Body of pancreas (tissue), 4 donors: ENCODE measurements around the gene CAMTA1. TPM values are rescaled to one million over a fixed set of nuclear protein-coding genes. Genes with fewer than 3 reads are reported as not detected.

ENCODE experiments used
- ATAC-seq: fragments of 150-250 bp; one replicate; pipeline ENCODE4 v1.9.1; 2016
- DNase-seq, 4 donors: peaks; one replicate each; pipeline ENCODE4 v3.0.0-alpha.2; 2019
- H3K27ac ChIP-seq, 4 donors: fragments of 200-600 bp; sonication (generic); 1 replicate in 3 of 4; 2 replicates in 1 of 4; pipeline versions ENCODE4 v1.5.1 to v1.6.1; 2016 to 2019; ENCODE audit warnings: mild to moderate bottlenecking in 1 of 4, mixed read lengths in 1 of 4, moderate library complexity in 1 of 4
- H3K27me3 ChIP-seq, 2 donors: fragments of 200-600 bp; sonication (generic); one replicate each; pipeline ENCODE4 v1.6.0; 2016; ENCODE audit warnings: mild to moderate bottlenecking in 1 of 2
- H3K36me3 ChIP-seq, 2 donors: fragments of 200-600 bp; sonication (generic); replicated peaks in 1 of 2; 2 replicates each; pipeline ENCODE4 v1.5.1; 2016; ENCODE audit warnings: low read depth in 2 of 2; ENCODE audit not compliant: insufficient read depth in 1 of 2
- H3K4me1 ChIP-seq: fragments of 200-600 bp; sonication (generic); one replicate; pipeline ENCODE4 v1.6.0; 2016
- H3K4me3 ChIP-seq, 2 donors: fragments of 200-600 bp; sonication (generic); 1 replicate in 1 of 2; 2 replicates in 1 of 2; pipeline ENCODE4 v1.5.1; 2016 to 2019
- H3K9me3 ChIP-seq, 3 donors: fragments of 200-600 bp; sonication (generic); 1 replicate in 2 of 3; 2 replicates in 1 of 3; pipeline ENCODE4 v1.5.1; 2016
- CTCF ChIP-seq, 7 experiments: fragments of 450-650 bp in 4 of 7; fragments of 200-600 bp in 3 of 7; sonication (generic) in 3 of 7; IDR thresholded peaks; one replicate each; pipeline ENCODE4 v1.5.1; 2016 to 2019; ENCODE audit warnings: antibody characterized with exemption in 7 of 7
- POLR2A ChIP-seq, 3 donors: fragments of 450-650 bp; IDR thresholded peaks; one replicate each; pipeline ENCODE4 v1.6.1; 2016; ENCODE audit warnings: antibody characterized with exemption in 3 of 3, mild to moderate bottlenecking in 2 of 3
- WGBS, 2 donors: methylation state at CpG; one replicate each; pipeline ENCODE4 v1.1.5; 2017; 5-methylcytosine and 5-hydroxymethylcytosine counted together
- intact Hi-C: fragments of 100-400 bp; cut with DNase I; formaldehyde crosslinking; loops from one replicate; pipeline ENCODE4 v1.15.1; 2023
- total RNA-seq, 2 donors: library from RNA; depleted of rRNA; stranded (reverse); fragments of >200 nt; gene quantifications; one replicate each; pipeline ENCODE4 v1.1.0, GENCODE V29; 2016

The CAMTA1 gene
- total RNA-seq, 2 donors from 2014 or later, result 36.3 to 59.7 TPM

GRCh38 chr1:7578206-7578605 lies 793.0 kb downstream of the CAMTA1 start:
- no peak for ATAC-seq
- H3K4me1 ChIP-seq, result peaks cover 24% of the 10 kb centered on the region
- no peaks in the 10 kb centered on the region for H3K27me3 ChIP-seq
- H3K27ac ChIP-seq, result no peak overlapping the region
- TF ChIP-seq CTCF (IDR thresholded peaks at IDR 0.05) (no peak), POLR2A (IDR thresholded peaks at IDR 0.05) (no peak)
- no peak overlapping the region for H3K4me3 ChIP-seq
- no peaks in the 10 kb centered on the region for H3K9me3 ChIP-seq
- no peaks in the 10 kb centered on the region for H3K36me3 ChIP-seq
- WGBS, 2 donors, result 90 to 95% methylated on average over 5 to 14 of the region's 15 CpGs
- no peak for DNase-seq
- intact Hi-C loops, result no loop called here

- TF ChIP-seq POLR2A (IDR thresholded peaks at IDR 0.05), result no peak
- TF ChIP-seq CTCF (IDR thresholded peaks at IDR 0.05), result no peak
- no peaks in the 10 kb centered on the region for H3K9me3 ChIP-seq
These were observed 793.8 kb downstream of the CAMTA1 start for GRCh38 chr1:7579016-7579415.

GRCh38 chr1:7579831-7580804 lies 794.9 kb downstream of the CAMTA1 start:
- TF ChIP-seq CTCF (IDR thresholded peaks at IDR 0.05) (no peak), POLR2A (IDR thresholded peaks at IDR 0.05) (no peak)
- Histone ChIP-seq H3K4me1 (peaks cover 5% of the 10 kb centered on the region), H3K36me3 (no peaks in the 10 kb centered on the region), H3K27ac (no peak overlapping the region), H3K9me3 (no peaks in the 10 kb centered on the region), H3K27me3 (no peaks in the 10 kb centered on the region), H3K4me3 (no peak overlapping the region)
- intact Hi-C loops, result no loop called here
- peak in 2 of 4 donors; percentile 7 for DNase-seq
- no peak for ATAC-seq
- 86 to 90% methylated on average over 13 to 18 of the region's 18 CpGs for WGBS, 2 donors

More at GRCh38 chr1:7579016-7579415, 793.8 kb downstream of the CAMTA1 start:
- H3K36me3 ChIP-seq, result no peaks in the 10 kb centered on the region
- intact Hi-C loops, result no loop called here
- DNase-seq, result peak in 1 of 4 donors; percentile 4
- no peak overlapping the region for H3K27ac ChIP-seq
- ATAC-seq, result no peak
- no peaks in the 10 kb centered on the region for H3K27me3 ChIP-seq
- 83 to 93% methylated on average over 7 to 8 of the region's 8 CpGs for WGBS, 2 donors
- no peak overlapping the region for H3K4me3 ChIP-seq
- H3K4me1 ChIP-seq, result peaks cover 16% of the 10 kb centered on the region

- peak in 2 of 4 donors; percentile 10 to 37 for DNase-seq
- Histone ChIP-seq H3K27ac (peak overlapping the region in 2 of 4 donors; percentile 5 to 18), H3K9me3 (no peaks in the 10 kb centered on the region), H3K4me3 (no peak overlapping the region), H3K27me3 (no peaks in the 10 kb centered on the region), H3K4me1 (peaks cover 6% of the 10 kb centered on the region), H3K36me3 (no peaks in the 10 kb centered on the region)
- 65 to 71% methylated on average over 17 to 18 of the region's 18 CpGs for WGBS, 2 donors
- ATAC-seq, result no peak
- intact Hi-C loops, result no loop called here
- TF ChIP-seq CTCF (IDR thresholded peaks at IDR 0.05) (no peak), POLR2A (IDR thresholded peaks at IDR 0.05) (no peak)
These were observed 795.9 kb downstream of the CAMTA1 start for GRCh38 chr1:7580923-7581753.
